Measurements from ENCODE around the gene PES1. TPM values are rescaled to one million over a fixed set of nuclear protein-coding genes. Genes with fewer than 3 reads are reported as not detected.
"Not testable (repeated sequence)": the region's sequence is repeated elsewhere in the genome, so short reads cannot be mapped to it uniquely, and the experiment has no call there.

Gene PES1
- total RNA-seq, 1 donor from 2014 or later, result 61.1 TPM

- DNase-seq (ENCODE audit: low read depth in 2 of 2), result no peak
These were observed 15.9 kb downstream of the PES1 start for GRCh38 chr22:30575859-30576258.

- DNase-seq (ENCODE audit: low read depth in 2 of 2), result peak in 1 of 2 donors; percentile 71
These were observed 16.6 kb downstream of the PES1 start for GRCh38 chr22:30574997-30575671.

GRCh38 chr22:30574095-30574981 is 17.4 kb downstream of the PES1 start, which contains the start of gene GAL3ST1:
GAL3ST1 (minus strand) TSS chr22:30574665; CDS start chr22:30557392, 17,273 bp downstream.
- DNase-seq (ENCODE audit: low read depth in 2 of 2), result no peak

- DNase-seq (ENCODE audit: low read depth in 2 of 2), result no peak
These were observed 18.1 kb downstream of the PES1 start for GRCh38 chr22:30573594-30574094.

GRCh38 chr22:30572840-30573593 is 18.7 kb downstream of the PES1 start:
- DNase-seq (ENCODE audit: low read depth in 2 of 2), result no peak

GRCh38 chr22:30572210-30572609 is 19.5 kb downstream of the PES1 start:
- DNase-seq (ENCODE audit: low read depth in 2 of 2), result no peak

- no peak for DNase-seq (ENCODE audit: low read depth in 2 of 2)
These were observed 22.0 kb downstream of the PES1 start for GRCh38 chr22:30569674-30570202.

- no peak for DNase-seq (ENCODE audit: low read depth in 2 of 2)
These were observed 23.4 kb downstream of the PES1 start for GRCh38 chr22:30568137-30568805.

GRCh38 chr22:30567277-30567676 is 24.4 kb downstream of the PES1 start:
- DNase-seq (ENCODE audit: low read depth in 2 of 2), result not testable (repeated sequence)

- no peak for DNase-seq (ENCODE audit: low read depth in 2 of 2)
These were observed 25.6 kb downstream of the PES1 start for GRCh38 chr22:30566125-30566524.

- no peak for DNase-seq (ENCODE audit: low read depth in 2 of 2)
These were observed 26.4 kb downstream of the PES1 start for GRCh38 chr22:30565341-30565740.

GRCh38 chr22:30564761-30565119 is 27.0 kb downstream of the PES1 start:
- DNase-seq (ENCODE audit: low read depth in 2 of 2), result no peak

- no peak for DNase-seq (ENCODE audit: low read depth in 2 of 2)
These were observed 27.5 kb downstream of the PES1 start for GRCh38 chr22:30564045-30564760.

- DNase-seq (ENCODE audit: low read depth in 2 of 2), result no peak
These were observed 29.3 kb downstream of the PES1 start for GRCh38 chr22:30562366-30562765.

- DNase-seq (ENCODE audit: low read depth in 2 of 2), result no peak
These were observed 30.1 kb downstream of the PES1 start for GRCh38 chr22:30561402-30562189.

GRCh38 chr22:30560643-30561202 is 31.0 kb downstream of the PES1 start:
- not testable (repeated sequence) for DNase-seq (ENCODE audit: low read depth in 2 of 2)

- no peak for DNase-seq (ENCODE audit: low read depth in 2 of 2)
These were observed 31.8 kb downstream of the PES1 start for GRCh38 chr22:30559889-30560288.

GRCh38 chr22:30557243-30557642 is 34.5 kb downstream of the PES1 start:
- no peak for DNase-seq (ENCODE audit: low read depth in 2 of 2)

- no peak for DNase-seq (ENCODE audit: low read depth in 2 of 2)
These were observed 35.3 kb downstream of the PES1 start for GRCh38 chr22:30556388-30556787.
